NB4 (cell line): ENCODE results near the gene CSPG4.
"Not testable (repeated sequence)": the region's sequence is repeated elsewhere in the genome, so short reads cannot be mapped to it uniquely, and the experiment has no call there.

Experiments used
- DNase-seq: peaks from one replicate; pipeline ENCODE4 v3.0.0; 2010; ENCODE audit warnings: low read depth
- H3K4me3 ChIP-seq: one replicate; pipeline ENCODE4 v1.5.1; 2011; ENCODE audit warnings: mild to moderate bottlenecking, low read depth, low read length, moderate library complexity
- MYC ChIP-seq: IDR thresholded peaks from 2 replicates; pipeline ENCODE4 v1.6.1; 2011; ENCODE audit warnings: low read depth, low read length
- POLR2A ChIP-seq: IDR thresholded peaks from 2 replicates; pipeline ENCODE4 v1.6.1; 2011; ENCODE audit warnings: mild to moderate bottlenecking; ENCODE audit not compliant: insufficient read length; ENCODE audit errors: extremely low read depth
- TF ChIP-seq, protein P1 (sequence below): IDR thresholded peaks from one replicate; pipeline ENCODE4 v1.5.1; 2012; ENCODE audit warnings: low read depth, low read length
- TF ChIP-seq, protein P2 (sequence below): IDR thresholded peaks from 2 replicates; pipeline ENCODE4 v1.6.1; 2011; ENCODE audit warnings: low read depth, low read length

The CSPG4 gene

DNA sequence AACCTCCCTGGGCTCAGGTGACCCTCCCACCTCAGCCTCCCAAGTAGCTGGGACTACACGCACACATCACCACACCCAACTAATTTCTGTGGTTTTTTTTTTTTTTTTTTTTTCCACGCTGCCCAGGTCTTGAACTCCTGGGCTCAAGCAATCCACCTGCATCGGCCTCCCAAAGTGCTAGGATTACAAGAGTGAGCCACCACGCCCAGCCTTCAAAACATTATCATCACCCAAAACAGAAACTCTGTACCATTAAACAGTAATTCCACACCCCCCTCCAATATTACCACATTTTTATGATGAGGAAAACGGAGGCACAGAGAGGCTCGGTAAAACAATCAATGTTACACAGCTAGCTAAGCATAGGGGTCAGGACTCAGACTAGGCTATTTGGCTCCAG lies 76.6 kb downstream of the CSPG4 start:
- no peak for DNase-seq
- no peak for TF ChIP-seq POLR2A
- TF ChIP-seq, protein P1, sequence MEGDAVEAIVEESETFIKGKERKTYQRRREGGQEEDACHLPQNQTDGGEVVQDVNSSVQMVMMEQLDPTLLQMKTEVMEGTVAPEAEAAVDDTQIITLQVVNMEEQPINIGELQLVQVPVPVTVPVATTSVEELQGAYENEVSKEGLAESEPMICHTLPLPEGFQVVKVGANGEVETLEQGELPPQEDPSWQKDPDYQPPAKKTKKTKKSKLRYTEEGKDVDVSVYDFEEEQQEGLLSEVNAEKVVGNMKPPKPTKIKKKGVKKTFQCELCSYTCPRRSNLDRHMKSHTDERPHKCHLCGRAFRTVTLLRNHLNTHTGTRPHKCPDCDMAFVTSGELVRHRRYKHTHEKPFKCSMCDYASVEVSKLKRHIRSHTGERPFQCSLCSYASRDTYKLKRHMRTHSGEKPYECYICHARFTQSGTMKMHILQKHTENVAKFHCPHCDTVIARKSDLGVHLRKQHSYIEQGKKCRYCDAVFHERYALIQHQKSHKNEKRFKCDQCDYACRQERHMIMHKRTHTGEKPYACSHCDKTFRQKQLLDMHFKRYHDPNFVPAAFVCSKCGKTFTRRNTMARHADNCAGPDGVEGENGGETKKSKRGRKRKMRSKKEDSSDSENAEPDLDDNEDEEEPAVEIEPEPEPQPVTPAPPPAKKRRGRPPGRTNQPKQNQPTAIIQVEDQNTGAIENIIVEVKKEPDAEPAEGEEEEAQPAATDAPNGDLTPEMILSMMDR, result no peak
- TF ChIP-seq, protein P2, sequence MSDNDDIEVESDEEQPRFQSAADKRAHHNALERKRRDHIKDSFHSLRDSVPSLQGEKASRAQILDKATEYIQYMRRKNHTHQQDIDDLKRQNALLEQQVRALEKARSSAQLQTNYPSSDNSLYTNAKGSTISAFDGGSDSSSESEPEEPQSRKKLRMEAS, result no peak
- no peak for TF ChIP-seq MYC
- H3K4me3 ChIP-seq, result no peak overlapping the region

DNA sequence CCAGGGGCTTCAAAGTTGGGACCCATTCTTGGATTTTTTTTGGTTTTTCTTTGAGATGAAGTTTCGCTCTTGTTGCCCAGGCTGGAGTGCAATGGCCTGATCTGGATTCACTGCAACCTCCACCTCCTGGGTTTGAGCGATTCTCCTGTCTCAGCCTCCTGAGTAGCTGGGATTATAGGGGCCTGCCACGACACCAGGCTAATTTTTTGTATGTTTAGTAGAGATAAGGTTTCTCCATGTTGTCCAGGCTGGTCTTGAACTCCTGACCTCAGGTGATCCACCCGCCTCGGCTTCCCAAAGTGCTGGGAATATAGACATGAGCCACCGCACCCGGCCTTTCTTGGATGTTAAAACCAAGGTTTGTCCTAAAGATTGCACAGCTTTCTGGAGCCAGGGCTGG lies 78.7 kb downstream of the CSPG4 start:
- not testable (repeated sequence) for H3K4me3 ChIP-seq, DNase-seq

DNA sequence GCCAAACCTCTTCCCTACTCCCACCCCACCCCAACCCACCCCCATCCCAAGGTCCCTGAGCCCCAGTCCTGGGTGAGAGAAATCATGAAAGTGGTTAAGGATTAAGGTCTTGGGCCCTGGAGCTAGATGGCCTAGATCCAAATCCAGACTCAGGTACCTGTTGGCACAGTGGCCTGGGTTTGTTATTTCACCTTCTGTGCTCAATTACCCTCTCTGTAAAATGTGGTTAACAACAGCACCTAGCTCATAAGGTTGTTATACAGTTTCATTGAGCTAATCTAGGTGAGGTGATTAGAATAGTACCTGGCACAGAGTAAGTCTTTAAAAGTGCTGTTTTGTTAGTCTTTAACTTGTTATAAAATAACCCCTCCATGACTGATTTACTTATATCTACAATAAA lies 80.7 kb downstream of the CSPG4 start:
- DNase-seq, result no peak
- no peak for TF ChIP-seq MYC
- TF ChIP-seq POLR2A, result no peak
- TF ChIP-seq, protein P1, result no peak

DNA sequence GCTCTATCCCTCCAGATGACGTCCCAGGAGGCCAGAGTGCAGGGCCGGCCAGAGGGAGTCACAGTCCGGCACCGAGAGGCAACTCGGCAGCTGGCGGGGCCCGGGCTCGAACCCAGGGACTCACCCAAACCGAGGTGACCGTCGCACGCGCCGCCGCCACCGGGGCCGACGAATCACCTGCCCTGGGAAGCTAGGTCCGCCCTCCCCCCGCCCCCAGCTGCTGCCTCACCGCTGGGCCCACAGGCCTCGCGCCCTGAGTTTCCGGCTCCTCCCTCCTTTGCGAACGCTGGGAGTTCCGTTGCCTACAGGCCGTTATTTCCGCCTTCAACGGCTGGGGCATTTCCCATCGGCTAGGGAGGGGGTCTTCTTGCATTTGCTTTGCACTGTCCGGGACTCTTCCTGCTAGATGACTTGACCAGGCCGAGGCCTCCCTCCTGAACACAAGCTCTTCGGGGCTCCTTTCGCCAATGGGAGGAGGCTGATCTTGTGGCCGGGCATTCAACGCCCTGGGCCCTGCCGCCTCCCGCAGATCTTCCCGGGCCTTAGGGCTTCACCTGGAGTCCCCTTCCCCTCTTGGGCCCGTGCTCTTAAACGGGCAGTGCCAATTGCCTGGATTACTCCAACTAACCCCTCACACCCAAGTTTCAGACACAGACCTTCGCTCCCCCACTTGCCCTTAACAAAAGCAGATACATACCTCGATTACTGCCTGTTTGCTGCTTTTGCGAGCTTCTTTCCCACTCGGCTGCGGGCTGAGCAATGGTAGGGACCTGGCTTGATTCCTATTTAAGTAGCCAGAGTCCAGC lies 86.9 kb downstream of the CSPG4 start, which contains the start of gene SNUPN:
SNUPN (minus strand) TSS at position 184 of the 806 bp plus-strand sequence. CDS start 4,674 bp downstream, outside the sequence.
- peak; percentile 99 for DNase-seq
- TF ChIP-seq, protein P2, result peak; percentile 86
- TF ChIP-seq POLR2A (peak; percentile 87), MYC (peak; percentile 95)
- TF ChIP-seq, protein P1, result no peak
- peak within 1 kb of the TSS; percentile 89 for H3K4me3 ChIP-seq

More for the DNA sequence above, 80.7 kb downstream of the CSPG4 start:
- H3K4me3 ChIP-seq, result no peak overlapping the region
